HL-60 (cell line): Measurements from ENCODE around the gene PCSK5.

Experiments
- GABPA ChIP-seq: IDR thresholded peaks from 2 replicates; pipeline ENCODE4 v1.6.1; 2012; ENCODE audit warnings: low read depth
- TF ChIP-seq, protein P1 (sequence below): IDR thresholded peaks from one replicate; pipeline ENCODE4 v1.5.1; 2011; ENCODE audit warnings: low read length, control low read depth, inconsistent platforms; ENCODE audit not compliant: insufficient read depth

DNA sequence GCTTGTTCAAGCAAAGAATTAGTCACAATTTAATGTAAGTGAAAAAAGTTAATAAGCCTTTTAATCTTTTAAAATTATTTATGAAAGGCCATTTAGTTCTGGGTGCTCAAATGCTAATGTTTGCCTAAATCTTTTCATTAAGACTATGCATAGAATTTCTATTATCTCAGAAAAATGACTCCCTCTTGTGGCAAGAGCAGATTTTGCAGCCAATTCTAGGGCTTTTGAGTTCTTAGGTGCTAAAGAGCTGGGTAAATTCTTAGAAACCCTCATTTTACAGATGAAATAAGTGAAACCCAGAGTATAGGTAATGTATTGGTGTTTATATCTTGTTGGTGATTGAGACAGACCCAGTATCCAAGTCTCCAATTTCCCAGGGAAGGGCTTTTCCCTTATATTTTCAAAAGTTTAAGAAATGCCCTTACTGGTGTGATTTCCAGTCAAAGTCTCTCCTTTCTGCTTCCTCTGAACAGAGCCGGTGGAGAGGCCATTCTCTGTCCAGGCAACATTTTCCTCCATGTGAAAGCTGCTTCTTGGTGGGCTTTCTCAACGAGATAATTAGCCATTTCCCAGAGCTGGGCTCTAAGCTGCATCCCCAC, 24.1 kb upstream of the PCSK5 start:
- TF ChIP-seq, protein P1, sequence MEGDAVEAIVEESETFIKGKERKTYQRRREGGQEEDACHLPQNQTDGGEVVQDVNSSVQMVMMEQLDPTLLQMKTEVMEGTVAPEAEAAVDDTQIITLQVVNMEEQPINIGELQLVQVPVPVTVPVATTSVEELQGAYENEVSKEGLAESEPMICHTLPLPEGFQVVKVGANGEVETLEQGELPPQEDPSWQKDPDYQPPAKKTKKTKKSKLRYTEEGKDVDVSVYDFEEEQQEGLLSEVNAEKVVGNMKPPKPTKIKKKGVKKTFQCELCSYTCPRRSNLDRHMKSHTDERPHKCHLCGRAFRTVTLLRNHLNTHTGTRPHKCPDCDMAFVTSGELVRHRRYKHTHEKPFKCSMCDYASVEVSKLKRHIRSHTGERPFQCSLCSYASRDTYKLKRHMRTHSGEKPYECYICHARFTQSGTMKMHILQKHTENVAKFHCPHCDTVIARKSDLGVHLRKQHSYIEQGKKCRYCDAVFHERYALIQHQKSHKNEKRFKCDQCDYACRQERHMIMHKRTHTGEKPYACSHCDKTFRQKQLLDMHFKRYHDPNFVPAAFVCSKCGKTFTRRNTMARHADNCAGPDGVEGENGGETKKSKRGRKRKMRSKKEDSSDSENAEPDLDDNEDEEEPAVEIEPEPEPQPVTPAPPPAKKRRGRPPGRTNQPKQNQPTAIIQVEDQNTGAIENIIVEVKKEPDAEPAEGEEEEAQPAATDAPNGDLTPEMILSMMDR, result peak; percentile 34
- no peak for TF ChIP-seq GABPA
